ENCODE measurements around the gene SEMA3E.

DNA sequence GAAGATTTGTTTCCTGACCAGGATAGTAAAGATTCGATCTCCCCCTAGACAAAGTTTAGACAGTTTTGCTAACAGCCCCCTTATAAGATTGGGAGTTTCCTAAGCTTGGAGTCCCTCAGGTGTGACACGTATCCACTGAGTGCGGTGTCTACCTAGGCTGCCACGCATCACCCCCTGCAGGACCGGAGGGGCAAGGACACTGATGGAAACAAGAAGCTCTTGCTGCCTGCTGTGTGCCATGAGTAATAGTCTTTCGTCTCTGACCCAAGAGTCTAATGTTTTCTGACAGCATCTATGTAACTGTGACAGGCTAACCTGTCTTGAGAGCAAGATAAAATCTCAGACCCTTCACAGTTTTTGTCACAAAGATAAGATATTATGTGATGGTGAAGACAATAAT lies 173.5 kb downstream of the SEMA3E start:
- TF ChIP-seq, protein P1, sequence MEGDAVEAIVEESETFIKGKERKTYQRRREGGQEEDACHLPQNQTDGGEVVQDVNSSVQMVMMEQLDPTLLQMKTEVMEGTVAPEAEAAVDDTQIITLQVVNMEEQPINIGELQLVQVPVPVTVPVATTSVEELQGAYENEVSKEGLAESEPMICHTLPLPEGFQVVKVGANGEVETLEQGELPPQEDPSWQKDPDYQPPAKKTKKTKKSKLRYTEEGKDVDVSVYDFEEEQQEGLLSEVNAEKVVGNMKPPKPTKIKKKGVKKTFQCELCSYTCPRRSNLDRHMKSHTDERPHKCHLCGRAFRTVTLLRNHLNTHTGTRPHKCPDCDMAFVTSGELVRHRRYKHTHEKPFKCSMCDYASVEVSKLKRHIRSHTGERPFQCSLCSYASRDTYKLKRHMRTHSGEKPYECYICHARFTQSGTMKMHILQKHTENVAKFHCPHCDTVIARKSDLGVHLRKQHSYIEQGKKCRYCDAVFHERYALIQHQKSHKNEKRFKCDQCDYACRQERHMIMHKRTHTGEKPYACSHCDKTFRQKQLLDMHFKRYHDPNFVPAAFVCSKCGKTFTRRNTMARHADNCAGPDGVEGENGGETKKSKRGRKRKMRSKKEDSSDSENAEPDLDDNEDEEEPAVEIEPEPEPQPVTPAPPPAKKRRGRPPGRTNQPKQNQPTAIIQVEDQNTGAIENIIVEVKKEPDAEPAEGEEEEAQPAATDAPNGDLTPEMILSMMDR (IDR thresholded peaks at IDR 0.05) = no peak
- TF ChIP-seq POLR2A (IDR thresholded peaks at IDR 0.05) (no peak), POLR2AphosphoS5 (IDR thresholded peaks at IDR 0.05) (no peak)

Measured in suprapubic skin (tissue), 4 donors.